Activated naive CD4-positive, alpha-beta T cell treated with Interleukin-2 at 50 U/mL for 16 hours (primary cell): ENCODE data around the gene ONECUT2.
"Not testable (repeated sequence)": the region's sequence is repeated elsewhere in the genome, so short reads cannot be mapped to it uniquely, and the experiment has no call there.

ENCODE experiments used
- DNase-seq: peaks from one replicate; pipeline ENCODE4 v3.0.0-alpha.2; 2020

Gene ONECUT2

GRCh38 chr18:57447154-57447621 is 12.0 kb downstream of the ONECUT2 start:
- DNase-seq = no peak

DNA sequence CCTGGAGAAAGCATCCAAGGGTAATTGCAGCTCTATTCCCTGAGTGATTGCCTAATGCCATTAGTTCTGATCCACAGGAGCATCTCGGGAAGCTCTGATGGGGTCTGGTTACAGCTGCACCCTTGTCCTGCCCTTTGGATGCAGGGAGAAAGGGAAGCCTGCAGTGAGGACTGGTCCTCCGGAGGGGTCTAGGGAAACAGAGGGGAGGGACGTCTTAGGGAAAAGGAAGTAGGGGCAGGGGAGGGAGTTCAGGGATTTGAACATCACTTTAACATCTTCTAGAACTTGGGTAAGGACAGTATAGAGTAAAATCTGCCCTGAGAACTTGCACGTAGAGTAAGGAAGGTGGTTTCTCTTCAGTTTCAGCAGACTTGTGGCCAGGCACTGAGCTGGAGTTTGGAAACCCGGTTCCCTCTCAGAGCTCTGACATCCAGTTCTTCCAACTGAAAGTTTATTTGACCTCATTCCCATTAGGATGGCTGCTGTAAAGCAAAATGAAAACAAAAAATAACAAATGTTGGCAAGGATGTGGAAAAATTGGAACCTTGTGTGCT is 20.5 kb downstream of the ONECUT2 start:
- no peak for DNase-seq

DNA sequence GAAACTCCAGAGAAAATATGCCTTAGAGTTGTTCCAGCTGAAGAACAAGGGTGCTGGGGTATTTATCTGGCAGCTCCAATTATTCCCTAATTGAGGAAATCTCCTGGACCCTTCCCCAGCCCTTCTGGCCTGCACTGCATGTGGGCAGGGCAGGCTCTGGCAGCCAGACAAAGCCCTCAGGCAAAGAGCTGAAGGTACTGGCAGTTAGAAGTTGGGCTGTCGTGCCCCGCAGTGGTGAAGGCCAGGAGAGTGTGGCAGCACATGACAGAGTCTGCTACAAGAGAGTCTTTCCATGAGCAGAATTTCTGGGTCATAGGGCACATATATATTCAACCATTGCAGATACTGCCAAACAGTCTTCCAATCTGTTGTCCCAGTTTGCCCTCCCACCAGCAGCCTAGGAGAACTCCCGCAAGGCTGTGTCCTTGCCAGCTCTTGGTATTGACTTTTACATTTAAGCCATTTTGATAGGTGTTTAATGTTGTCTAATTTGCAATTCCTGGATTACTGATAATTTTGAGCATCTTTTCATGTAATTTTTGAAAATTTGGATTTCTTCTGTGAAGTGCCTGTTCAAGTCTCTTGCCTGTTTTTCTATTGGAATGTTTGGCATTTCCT is 26.6 kb downstream of the ONECUT2 start:
- no peak for DNase-seq

DNA sequence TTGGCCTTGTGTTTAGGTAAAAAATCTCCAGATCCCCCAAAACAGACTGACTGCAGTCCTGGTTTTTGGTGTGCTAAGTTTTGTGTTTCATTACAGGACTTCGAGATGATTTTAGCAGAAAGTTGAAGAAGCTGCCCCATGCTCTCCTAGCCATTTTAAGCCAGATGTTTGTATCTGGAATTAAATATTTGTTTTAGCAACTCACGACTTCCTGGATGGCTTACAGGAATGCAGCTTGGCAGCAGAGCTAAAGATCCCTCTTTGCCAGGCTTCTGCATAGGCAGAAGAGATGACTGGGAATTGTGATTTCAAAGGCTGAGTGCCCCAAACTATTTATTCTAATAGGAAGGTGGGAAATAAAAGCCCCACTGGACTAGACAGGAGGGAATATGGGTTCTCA is 31.1 kb downstream of the ONECUT2 start:
- no peak for DNase-seq

GRCh38 chr18:57466745-57467409 is 31.7 kb downstream of the ONECUT2 start:
- no peak for DNase-seq

DNA sequence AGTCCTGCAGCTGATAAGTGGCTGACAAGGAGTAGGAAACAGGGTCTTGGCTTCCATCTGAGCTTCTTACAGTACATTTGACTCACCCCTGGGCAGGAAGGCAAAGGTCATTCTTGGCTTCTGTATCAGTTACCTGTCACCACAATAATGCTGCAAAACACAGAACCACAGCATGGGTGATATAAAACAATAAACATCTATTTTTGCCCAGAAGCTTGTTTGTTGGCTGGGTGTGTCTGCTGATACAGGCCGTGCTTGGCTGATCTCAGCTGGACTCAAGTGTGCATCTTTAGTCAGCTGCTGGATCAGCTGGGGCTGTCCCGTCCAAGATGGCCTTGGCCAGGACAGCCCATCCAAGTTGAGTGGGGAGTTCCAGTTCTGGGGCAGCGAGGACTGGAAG is 34.7 kb downstream of the ONECUT2 start:
- no peak for DNase-seq

GRCh38 chr18:57475408-57475807 is 40.2 kb downstream of the ONECUT2 start:
- no peak for DNase-seq

DNA sequence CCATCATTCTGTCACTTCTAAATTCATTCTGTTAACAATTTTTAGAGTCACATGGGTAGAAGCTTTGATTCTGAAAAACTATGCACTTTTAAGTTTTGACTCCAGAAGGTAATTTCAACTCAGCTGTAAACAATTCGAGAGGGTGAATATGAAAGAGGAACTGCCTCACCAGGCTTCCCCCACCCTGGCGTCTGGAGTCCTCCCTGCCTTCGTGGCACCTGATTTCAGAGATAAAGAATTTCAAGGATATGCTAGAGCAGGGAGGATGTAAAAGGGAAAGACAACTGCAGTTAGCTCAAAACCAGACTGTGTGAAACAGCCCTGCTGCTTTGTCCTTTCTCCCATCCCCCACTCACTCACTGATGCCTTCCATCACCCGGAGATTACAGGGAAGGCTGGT is 40.7 kb downstream of the ONECUT2 start:
- no peak for DNase-seq

GRCh38 chr18:57480733-57481132 is 45.6 kb downstream of the ONECUT2 start:
- DNase-seq = no peak

DNA sequence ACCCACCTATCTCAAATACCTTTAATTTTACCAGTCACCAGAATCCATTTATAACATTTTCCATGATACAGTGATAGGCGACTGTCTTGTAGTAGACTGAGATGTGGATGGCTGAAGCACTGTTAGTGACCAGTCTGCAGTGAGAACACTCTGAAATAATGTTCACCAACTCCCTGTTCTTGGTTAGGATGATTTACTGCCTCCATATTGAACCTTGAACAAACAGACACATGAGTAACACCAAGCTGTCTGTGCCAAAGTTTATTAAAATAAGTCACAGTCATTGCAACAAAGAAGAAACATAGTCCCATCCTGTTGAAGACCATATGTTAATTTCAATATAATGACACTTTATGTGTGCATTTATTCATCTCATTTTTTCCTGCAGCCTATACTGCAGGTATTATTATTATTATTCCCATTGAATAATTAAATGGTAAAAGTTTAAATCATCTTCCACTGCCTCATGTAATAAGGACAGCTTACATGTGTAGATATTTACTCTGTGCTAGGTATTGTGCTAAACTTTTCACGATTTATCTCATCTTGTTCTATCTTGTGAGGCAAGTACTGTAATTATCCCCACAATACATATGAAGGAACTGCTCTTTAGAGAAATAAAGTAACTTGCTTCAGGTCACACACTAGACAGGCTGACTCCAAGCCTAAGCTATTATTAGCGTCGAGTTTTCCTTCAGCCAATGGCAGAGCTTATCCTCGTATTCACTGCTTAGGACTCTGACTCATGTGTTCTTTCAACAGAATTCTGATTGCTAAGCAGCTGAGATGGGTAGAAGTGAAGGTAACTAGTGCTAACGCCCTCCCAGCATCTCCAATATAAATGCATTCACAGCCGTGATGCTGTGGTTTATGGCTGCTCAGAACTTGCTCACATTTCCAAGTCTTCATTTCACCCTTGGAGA is 62.5 kb downstream of the ONECUT2 start:
- no peak for DNase-seq

DNA sequence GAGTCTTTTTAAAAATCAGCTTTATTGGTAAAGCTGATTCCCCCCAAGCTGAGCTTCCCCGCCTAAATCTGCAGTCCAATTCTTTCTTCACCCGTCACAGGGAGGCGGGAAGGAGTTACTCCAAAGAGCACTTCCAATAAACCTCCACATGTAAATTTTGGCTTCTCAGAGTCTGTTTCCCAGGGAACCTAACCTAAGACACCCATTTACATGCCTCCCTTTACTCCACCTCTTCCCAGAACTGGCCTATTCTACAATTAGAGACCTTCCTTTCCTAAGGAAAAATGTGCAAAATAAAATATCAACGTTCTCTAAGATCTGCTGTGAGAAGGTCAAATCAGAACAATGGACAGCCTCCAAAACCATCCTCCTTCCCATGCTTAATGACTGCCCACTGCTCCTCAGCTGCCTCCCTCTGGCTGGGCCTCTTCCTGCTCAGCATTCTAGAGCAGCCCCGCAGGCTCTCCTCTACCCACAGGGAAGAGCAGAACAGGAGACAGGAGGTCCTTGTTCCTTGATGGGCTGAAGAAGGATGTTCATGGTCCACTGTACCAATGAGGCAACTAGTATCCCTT is 63.6 kb downstream of the ONECUT2 start:
- no peak for DNase-seq

GRCh38 chr18:57502624-57503023 is 67.5 kb downstream of the ONECUT2 start:
- no peak for DNase-seq

DNA sequence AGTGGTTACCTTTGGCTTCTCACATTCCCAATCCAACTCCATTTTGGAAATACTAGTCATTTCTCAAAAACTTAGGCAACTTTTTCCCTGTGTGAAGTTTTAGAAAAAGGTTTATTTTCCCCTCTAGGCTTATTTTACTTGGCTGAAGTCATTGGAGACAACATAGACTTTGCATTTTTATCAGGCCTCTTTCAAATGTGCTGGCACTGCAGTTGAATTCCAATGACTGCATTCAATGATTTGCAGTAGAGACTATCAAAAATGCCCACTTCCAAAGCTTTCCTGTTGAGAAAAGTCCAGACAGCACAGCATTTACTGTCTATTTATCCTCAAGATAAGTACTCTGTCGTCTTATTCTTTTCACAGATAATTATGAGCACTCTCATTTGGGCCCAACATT is 70.1 kb downstream of the ONECUT2 start:
- DNase-seq = no peak

- DNase-seq = no peak
Observed at GRCh38 chr18:57516056-57516455, 80.9 kb downstream of the ONECUT2 start.

- DNase-seq = no peak
Observed at GRCh38 chr18:57518533-57518932, 83.4 kb downstream of the ONECUT2 start.

DNA sequence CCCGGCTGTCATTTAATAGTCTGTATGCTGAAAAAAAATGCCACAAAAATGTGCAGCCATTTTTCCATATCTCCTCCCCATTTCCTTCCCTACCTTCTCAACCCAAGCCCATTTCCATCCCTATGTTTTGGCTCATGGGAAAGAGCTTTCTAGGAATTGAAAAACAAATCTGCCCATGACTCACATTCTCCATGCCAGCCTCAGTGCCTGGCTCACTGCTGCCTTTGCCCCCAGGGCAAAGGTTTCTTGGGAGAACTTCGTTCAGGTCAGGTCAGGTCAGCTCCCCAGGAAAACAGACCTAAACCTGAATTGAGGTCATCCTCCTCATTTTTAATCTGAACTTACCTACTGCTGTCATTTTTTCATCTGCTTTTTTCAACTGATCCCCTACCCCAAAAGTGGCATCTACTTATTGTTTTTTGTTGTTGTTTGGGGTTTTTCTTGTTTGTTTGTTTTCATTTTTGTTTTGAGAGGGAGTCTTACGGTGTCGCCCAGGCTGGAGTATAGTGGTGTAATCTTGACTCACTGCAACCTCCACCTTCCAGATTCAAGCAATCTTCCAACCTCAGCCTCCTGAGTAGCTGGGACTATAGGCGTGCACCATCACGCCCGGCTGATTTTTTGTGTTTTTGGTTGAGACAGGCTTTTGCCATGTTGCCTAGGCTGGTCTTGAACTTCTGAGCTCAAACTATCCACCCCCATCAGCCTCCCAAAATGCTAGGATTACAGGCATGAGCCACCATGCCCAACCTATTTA is 84.7 kb downstream of the ONECUT2 start:
- DNase-seq = no peak

DNA sequence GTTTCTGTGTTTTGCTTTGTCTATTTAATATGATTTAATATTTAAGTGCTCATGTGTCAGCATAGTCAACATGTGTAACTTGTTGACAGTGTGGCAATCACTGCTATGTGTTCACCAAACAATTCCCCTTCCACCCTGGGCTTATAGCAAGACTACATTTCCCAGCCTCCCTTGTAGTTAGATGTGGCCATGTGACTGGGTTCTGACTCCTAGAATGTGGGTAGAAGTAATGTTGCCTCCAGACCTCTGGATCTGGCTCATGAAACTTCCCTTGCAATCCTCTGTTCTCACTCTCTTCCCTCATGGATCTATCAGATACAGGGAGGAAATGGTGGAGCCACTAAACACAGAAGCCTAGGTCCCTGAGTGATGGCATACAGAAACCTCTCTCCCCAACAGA is 87.2 kb downstream of the ONECUT2 start:
- not testable (repeated sequence) for DNase-seq

- DNase-seq = no peak
Observed at GRCh38 chr18:57523171-57523956, 88.2 kb downstream of the ONECUT2 start.

GRCh38 chr18:57527556-57528229 is 92.5 kb downstream of the ONECUT2 start:
- no peak for DNase-seq

GRCh38 chr18:57529151-57529550 is 94.0 kb downstream of the ONECUT2 start:
- no peak for DNase-seq
